ENCODE results near the gene ZNF41. TPM values are rescaled to one million over a fixed set of nuclear protein-coding genes. Genes with fewer than 3 reads are reported as not detected.
"Not testable (repeated sequence)": the region's sequence is repeated elsewhere in the genome, so short reads cannot be mapped to it uniquely, and the experiment has no call there.

ZNF41 gene
- total RNA-seq = 10 to 100 TPM; 13.6 to 15.0 (median 14.4) TPM
- polyA plus RNA-seq = 4.6 TPM
- long read RNA-seq, donor 1, partial matches to known transcripts = 1 of 17 reads
- long read RNA-seq, donor 1, other reads (novel, unspliced or antisense) = 16 of 17 reads
- long read RNA-seq, donor 2, full-length matches to known transcripts = 1 of 8 reads
- long read RNA-seq, donor 2, partial matches to known transcripts = 3 of 8 reads
- long read RNA-seq, donor 2, other reads (novel, unspliced or antisense) = 4 of 8 reads
- long read RNA-seq, donor 3, full-length matches to known transcripts = 3 of 44 reads
- long read RNA-seq, donor 3, partial matches to known transcripts = 1 of 44 reads
- long read RNA-seq, donor 3, other reads (novel, unspliced or antisense) = 40 of 44 reads
- long read RNA-seq, donor 4, partial matches to known transcripts = 1 of 11 reads
- long read RNA-seq, donor 4, other reads (novel, unspliced or antisense) = 10 of 11 reads

GRCh38 chrX:47482512-47483305, at the start of gene ZNF41:
TSS of gene ZNF41 (minus strand) at chrX:47483222. CDS start at chrX:47467481, 15,741 bp downstream.
- intact Hi-C loops (cut with DNase I) = no loop called here
- ATAC-seq (peak; percentile 93 to 96), DNase-seq (peak; percentile 71 to 86 (median 86))
- Histone ChIP-seq H3K4me3 (ENCODE audit: low read length) (peak within 1 kb of the TSS; percentile 90), H3K27me3 (ENCODE audit: control insufficient read depth, insufficient read depth) (no peaks in the 10 kb centered on the region), H3K27ac (ENCODE audit: low read length) (peak within 1 kb of the TSS; percentile 97), H3K9me3 (ENCODE audit: control insufficient read depth, low read length) (no peaks in the 10 kb centered on the region), H3K4me1 (ENCODE audit: control insufficient read depth, insufficient read depth, low read length) (peaks cover 5% of the 10 kb centered on the region)
- WGBS = under 1% methylated on average over 73 of the region's 77 CpGs

- H3K4me3 ChIP-seq (ENCODE audit: low read length) = no peak overlapping the region
- intact Hi-C loops (cut with DNase I) = no loop called here
- no peaks in the 10 kb centered on the region for H3K27me3 ChIP-seq (ENCODE audit: control insufficient read depth, insufficient read depth)
- H3K27ac ChIP-seq (ENCODE audit: low read length) = no peak overlapping the region
- 96% methylated on average over 6 of the region's 6 CpGs for WGBS
- H3K4me1 ChIP-seq (ENCODE audit: control insufficient read depth, insufficient read depth, low read length) = no peaks in the 10 kb centered on the region
- DNase-seq (no peak), ATAC-seq (no peak)
- H3K9me3 ChIP-seq (ENCODE audit: control insufficient read depth, low read length) = no peaks in the 10 kb centered on the region
These were observed 47.0 kb upstream of the ZNF41 start for GRCh38 chrX:47530049-47530448.

- WGBS = 93% methylated on average over 8 of the region's 8 CpGs
- intact Hi-C loops (cut with DNase I) = no loop called here
- no peak overlapping the region for H3K4me3 ChIP-seq (ENCODE audit: low read length)
- no peak for DNase-seq
- no peaks in the 10 kb centered on the region for H3K9me3 ChIP-seq (ENCODE audit: control insufficient read depth, low read length)
- H3K27me3 ChIP-seq (ENCODE audit: control insufficient read depth, insufficient read depth) = no peaks in the 10 kb centered on the region
- no peak for ATAC-seq
- H3K27ac ChIP-seq (ENCODE audit: low read length) = no peak overlapping the region
- no peaks in the 10 kb centered on the region for H3K4me1 ChIP-seq (ENCODE audit: control insufficient read depth, insufficient read depth, low read length)
These were observed 46.5 kb upstream of the ZNF41 start for GRCh38 chrX:47529548-47529947.

- DNase-seq = no peak
- H3K4me3 ChIP-seq (ENCODE audit: low read length) = peak overlapping the region; percentile 55
- H3K27me3 ChIP-seq (ENCODE audit: control insufficient read depth, insufficient read depth) = no peaks in the 10 kb centered on the region
- 2% methylated on average over 34 of the region's 34 CpGs for WGBS
- intact Hi-C loops (cut with DNase I) = loop anchor here in 1 of 4 donors (5.0 kb wide), 1 partner anchor 331 kb away; the partner anchor contains the start of gene UBA1
- H3K9me3 ChIP-seq (ENCODE audit: control insufficient read depth, low read length) = no peaks in the 10 kb centered on the region
- H3K27ac ChIP-seq (ENCODE audit: low read length) = no peak overlapping the region
- peak in 1 of 2 donors; percentile 56 for ATAC-seq
- H3K4me1 ChIP-seq (ENCODE audit: control insufficient read depth, insufficient read depth, low read length) = no peaks in the 10 kb centered on the region
These were observed 40.7 kb upstream of the ZNF41 start for GRCh38 chrX:47523713-47524166.

- H3K9me3 ChIP-seq (ENCODE audit: control insufficient read depth, low read length) = no peaks in the 10 kb centered on the region
- H3K27me3 ChIP-seq (ENCODE audit: control insufficient read depth, insufficient read depth) = no peaks in the 10 kb centered on the region
- H3K27ac ChIP-seq (ENCODE audit: low read length) = no peak overlapping the region
- WGBS = 2% methylated on average over 33 of the region's 33 CpGs
- peak; percentile 83 to 93 (median 93) for DNase-seq
- no peaks in the 10 kb centered on the region for H3K4me1 ChIP-seq (ENCODE audit: control insufficient read depth, insufficient read depth, low read length)
- ATAC-seq = peak; percentile 97 to 98
- intact Hi-C loops (cut with DNase I) = loop anchor here in 1 of 4 donors (5.0 kb wide), 1 partner anchor 331 kb away; the partner anchor contains the start of gene UBA1
- H3K4me3 ChIP-seq (ENCODE audit: low read length) = peak overlapping the region; percentile 55
These were observed 40.3 kb upstream of the ZNF41 start for GRCh38 chrX:47523297-47523696.

GRCh38 chrX:47518144-47518543, 35.1 kb upstream of the ZNF41 start:
- ATAC-seq (no peak), DNase-seq (no peak)
- H3K4me3 ChIP-seq (ENCODE audit: low read length) = no peak overlapping the region
- no peaks in the 10 kb centered on the region for H3K27me3 ChIP-seq (ENCODE audit: control insufficient read depth, insufficient read depth)
- intact Hi-C loops (cut with DNase I) = no loop called here
- WGBS = 66% methylated on average over 3 of the region's 3 CpGs
- H3K27ac ChIP-seq (ENCODE audit: low read length) = no peak overlapping the region
- no peaks in the 10 kb centered on the region for H3K9me3 ChIP-seq (ENCODE audit: control insufficient read depth, low read length)
- H3K4me1 ChIP-seq (ENCODE audit: control insufficient read depth, insufficient read depth, low read length) = no peaks in the 10 kb centered on the region

GRCh38 chrX:47515941-47516665, 33.1 kb upstream of the ZNF41 start:
- no peak for DNase-seq
- H3K4me3 ChIP-seq (ENCODE audit: low read length) = no peak overlapping the region
- no peaks in the 10 kb centered on the region for H3K4me1 ChIP-seq (ENCODE audit: control insufficient read depth, insufficient read depth, low read length)
- no peak overlapping the region for H3K27ac ChIP-seq (ENCODE audit: low read length)
- intact Hi-C loops (cut with DNase I) = no loop called here
- no peaks in the 10 kb centered on the region for H3K27me3 ChIP-seq (ENCODE audit: control insufficient read depth, insufficient read depth)
- no peak for ATAC-seq
- 90% methylated on average over 8 of the region's 8 CpGs for WGBS
- no peaks in the 10 kb centered on the region for H3K9me3 ChIP-seq (ENCODE audit: control insufficient read depth, low read length)

GRCh38 chrX:47514533-47515235, 31.7 kb upstream of the ZNF41 start:
- H3K4me1 ChIP-seq (ENCODE audit: control insufficient read depth, insufficient read depth, low read length) = no peaks in the 10 kb centered on the region
- H3K27ac ChIP-seq (ENCODE audit: low read length) = no peak overlapping the region
- intact Hi-C loops (cut with DNase I) = no loop called here
- ATAC-seq (no peak), DNase-seq (no peak)
- no peak overlapping the region for H3K4me3 ChIP-seq (ENCODE audit: low read length)
- H3K9me3 ChIP-seq (ENCODE audit: control insufficient read depth, low read length) = no peaks in the 10 kb centered on the region
- 84% methylated on average over 7 of the region's 7 CpGs for WGBS
- H3K27me3 ChIP-seq (ENCODE audit: control insufficient read depth, insufficient read depth) = no peaks in the 10 kb centered on the region

- H3K9me3 ChIP-seq (ENCODE audit: control insufficient read depth, low read length); DNase-seq; H3K4me1 ChIP-seq (ENCODE audit: control insufficient read depth, insufficient read depth, low read length); intact Hi-C loops (cut with DNase I); H3K27ac ChIP-seq (ENCODE audit: low read length); H3K27me3 ChIP-seq (ENCODE audit: control insufficient read depth, insufficient read depth): not testable (repeated sequence)
- ATAC-seq = peak; percentile 64 to 73
- peak overlapping the region; percentile 48 for H3K4me3 ChIP-seq (ENCODE audit: low read length)
- WGBS = 4% methylated on average over 29 of the region's 70 CpGs
These were observed 30.3 kb upstream of the ZNF41 start for GRCh38 chrX:47513034-47513965.
